ENCODE results near the gene HDAC9. TPM values are rescaled to one million over a fixed set of nuclear protein-coding genes. Genes with fewer than 3 reads are reported as not detected.

Gene HDAC9
- total RNA-seq, 4 donors from 2014 or later = 54.8 to 96.2 (median 87.2) TPM

DNA sequence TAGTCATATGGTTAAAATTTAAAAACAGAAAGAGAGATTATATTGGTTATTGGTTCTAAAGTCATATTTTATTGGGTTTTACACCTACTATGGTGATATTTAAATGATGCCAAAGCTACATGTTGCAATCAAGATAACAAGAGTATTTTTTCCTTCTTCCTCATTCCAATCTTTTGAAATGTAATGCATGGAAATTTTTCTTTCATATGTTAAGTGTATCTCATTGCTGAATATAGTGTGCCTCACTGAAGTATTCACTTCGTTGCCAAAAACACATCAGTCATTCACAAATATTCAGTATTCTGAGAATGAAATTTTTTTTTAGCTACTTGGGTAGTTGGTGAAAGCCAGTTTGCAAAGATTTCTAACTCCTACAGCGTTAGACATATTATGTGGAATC is 19.5 kb downstream of the HDAC9 start:
- no peak for TF ChIP-seq POLR2A (IDR thresholded peaks at IDR 0.05)
- TF ChIP-seq, protein P1, sequence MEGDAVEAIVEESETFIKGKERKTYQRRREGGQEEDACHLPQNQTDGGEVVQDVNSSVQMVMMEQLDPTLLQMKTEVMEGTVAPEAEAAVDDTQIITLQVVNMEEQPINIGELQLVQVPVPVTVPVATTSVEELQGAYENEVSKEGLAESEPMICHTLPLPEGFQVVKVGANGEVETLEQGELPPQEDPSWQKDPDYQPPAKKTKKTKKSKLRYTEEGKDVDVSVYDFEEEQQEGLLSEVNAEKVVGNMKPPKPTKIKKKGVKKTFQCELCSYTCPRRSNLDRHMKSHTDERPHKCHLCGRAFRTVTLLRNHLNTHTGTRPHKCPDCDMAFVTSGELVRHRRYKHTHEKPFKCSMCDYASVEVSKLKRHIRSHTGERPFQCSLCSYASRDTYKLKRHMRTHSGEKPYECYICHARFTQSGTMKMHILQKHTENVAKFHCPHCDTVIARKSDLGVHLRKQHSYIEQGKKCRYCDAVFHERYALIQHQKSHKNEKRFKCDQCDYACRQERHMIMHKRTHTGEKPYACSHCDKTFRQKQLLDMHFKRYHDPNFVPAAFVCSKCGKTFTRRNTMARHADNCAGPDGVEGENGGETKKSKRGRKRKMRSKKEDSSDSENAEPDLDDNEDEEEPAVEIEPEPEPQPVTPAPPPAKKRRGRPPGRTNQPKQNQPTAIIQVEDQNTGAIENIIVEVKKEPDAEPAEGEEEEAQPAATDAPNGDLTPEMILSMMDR (IDR thresholded peaks at IDR 0.05) = no peak
- no peaks in the 10 kb centered on the region for H3K27me3 ChIP-seq
- no peaks in the 10 kb centered on the region for H3K36me3 ChIP-seq
- no peak for DNase-seq
- H3K27ac ChIP-seq = peak overlapping the region in 1 of 2 donors; percentile 60
- H3K4me3 ChIP-seq = no peak overlapping the region
- no peaks in the 10 kb centered on the region for H3K9me3 ChIP-seq
- peaks cover 0 to 3% of the 10 kb centered on the region in 2 donors for H3K4me1 ChIP-seq
- intact Hi-C loops (cut with DNase I; ENCODE audit: low total_unique reads) = no loop called here

DNA sequence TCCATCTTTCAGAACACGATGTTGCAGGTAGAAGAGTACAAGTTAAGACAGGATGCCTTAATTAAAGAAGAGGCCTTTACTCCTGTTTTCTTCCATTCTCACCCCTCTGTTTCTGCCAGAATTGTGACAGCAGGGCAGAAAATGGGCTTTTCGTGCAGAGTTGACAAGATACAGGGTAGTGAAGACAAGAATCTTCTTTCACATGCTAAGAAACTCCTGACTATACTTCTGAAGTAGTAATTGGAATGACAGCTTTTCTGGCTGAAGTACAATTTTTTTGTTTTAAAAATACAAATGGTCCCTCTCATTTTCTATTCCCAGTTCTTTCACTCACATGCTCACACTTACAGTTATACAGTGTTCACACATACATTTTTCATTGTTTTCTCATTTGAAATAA is 22.1 kb downstream of the HDAC9 start:
- TF ChIP-seq, protein P1 (IDR thresholded peaks at IDR 0.05) = no peak
- TF ChIP-seq POLR2A (IDR thresholded peaks at IDR 0.05) = no peak
- H3K27ac ChIP-seq = peak overlapping the region in 1 of 2 donors; percentile 12
- intact Hi-C loops (cut with DNase I; ENCODE audit: low total_unique reads) = no loop called here

DNA sequence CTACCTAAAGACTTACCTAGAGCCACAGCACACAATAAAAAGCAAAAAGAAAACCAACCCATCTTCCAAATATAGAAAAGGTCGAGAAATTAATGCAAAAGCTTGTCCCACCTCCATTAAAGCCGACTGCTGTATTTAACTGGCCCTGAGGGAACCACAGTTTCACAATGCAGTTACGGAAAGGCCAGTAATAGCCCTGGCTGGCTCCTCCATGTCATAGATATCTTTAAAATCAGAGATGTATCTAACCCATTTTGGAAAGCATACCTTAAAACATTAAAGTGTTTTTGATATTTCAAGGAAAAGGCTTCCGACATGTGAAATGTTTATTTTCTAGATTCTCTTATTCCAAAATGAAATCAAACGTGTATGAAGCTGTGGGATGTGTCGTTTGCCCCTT is 23.0 kb downstream of the HDAC9 start:
- Histone ChIP-seq H3K27me3 (no peaks in the 10 kb centered on the region), H3K36me3 (no peaks in the 10 kb centered on the region), H3K9me3 (no peaks in the 10 kb centered on the region), H3K4me1 (peaks cover 0 to 3% of the 10 kb centered on the region in 2 donors), H3K4me3 (no peak overlapping the region), H3K27ac (no peak overlapping the region)
- TF ChIP-seq, protein P1 (IDR thresholded peaks at IDR 0.05) = no peak
- no peak for TF ChIP-seq POLR2A (IDR thresholded peaks at IDR 0.05)
- intact Hi-C loops (cut with DNase I; ENCODE audit: low total_unique reads) = no loop called here
- no peak for DNase-seq

More for the DNA sequence above, 22.1 kb downstream of the HDAC9 start:
- H3K27me3 ChIP-seq = no peaks in the 10 kb centered on the region
- H3K36me3 ChIP-seq = no peaks in the 10 kb centered on the region
- no peak for DNase-seq
- H3K4me3 ChIP-seq = no peak overlapping the region
- H3K4me1 ChIP-seq = peaks cover 0 to 3% of the 10 kb centered on the region in 2 donors
- no peaks in the 10 kb centered on the region for H3K9me3 ChIP-seq

DNA sequence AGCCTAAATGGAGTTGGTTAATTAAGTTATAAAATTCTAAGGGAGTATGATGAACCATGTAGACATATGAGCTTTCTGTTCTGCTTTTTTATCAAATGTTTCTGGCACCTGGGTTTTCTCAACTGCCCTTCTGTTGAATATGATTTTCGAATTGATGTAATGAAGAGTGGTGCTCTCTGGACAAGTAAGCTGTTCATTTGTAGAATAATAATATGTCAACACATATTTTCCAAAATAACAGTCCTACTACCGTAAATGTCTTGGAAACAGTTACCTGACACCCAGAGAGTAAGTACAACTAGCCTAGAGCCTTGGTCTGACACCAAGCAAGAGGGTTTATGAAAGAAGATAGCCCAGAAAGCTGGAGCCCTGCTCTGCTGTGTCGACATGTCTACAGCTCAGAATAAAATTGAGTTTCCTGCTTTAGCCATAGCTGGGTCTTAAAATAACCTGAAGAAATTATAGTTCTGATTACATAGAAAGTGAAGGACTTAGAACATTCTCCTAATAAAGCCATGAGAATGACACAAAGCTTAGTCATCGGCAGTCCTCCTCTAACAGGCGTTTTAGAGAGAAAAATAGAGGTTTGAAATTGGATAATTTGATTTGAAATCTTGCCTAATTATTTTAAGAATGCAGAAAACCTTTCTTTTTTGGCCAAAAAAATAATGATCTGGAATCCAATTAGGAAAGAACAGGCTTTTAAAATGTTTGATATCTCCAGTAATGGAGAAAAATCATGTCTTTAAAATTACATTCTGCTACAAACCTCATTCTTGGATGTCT is 25.1 kb downstream of the HDAC9 start:
- Histone ChIP-seq H3K36me3 (no peaks in the 10 kb centered on the region), H3K27me3 (no peaks in the 10 kb centered on the region), H3K4me1 (peaks cover 0 to 3% of the 10 kb centered on the region in 2 donors), H3K4me3 (no peak overlapping the region), H3K9me3 (no peaks in the 10 kb centered on the region), H3K27ac (peak overlapping the region; percentile 64 to 77)
- no peak for TF ChIP-seq POLR2A (IDR thresholded peaks at IDR 0.05)
- TF ChIP-seq, protein P1 (IDR thresholded peaks at IDR 0.05) = no peak
- no peak for DNase-seq
- intact Hi-C loops (cut with DNase I; ENCODE audit: low total_unique reads) = no loop called here

DNA sequence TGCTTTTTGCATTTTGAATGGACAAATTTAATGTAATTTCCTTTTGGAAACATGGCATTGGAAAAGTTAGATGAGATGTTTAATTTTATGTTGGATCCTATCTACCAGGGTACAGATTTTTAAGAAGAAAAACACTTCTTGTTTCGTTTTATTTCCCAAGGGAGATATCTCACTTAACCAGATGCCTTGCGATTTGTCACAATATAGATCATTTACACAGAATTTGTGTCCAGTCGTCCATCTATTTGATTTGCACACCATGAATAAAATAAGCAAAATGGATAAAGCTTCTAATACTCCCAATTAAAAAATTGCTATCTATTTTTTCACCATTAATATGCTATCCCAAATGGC is 25.7 kb downstream of the HDAC9 start:
- DNase-seq = no peak
- Histone ChIP-seq H3K27me3 (no peaks in the 10 kb centered on the region), H3K27ac (peak overlapping the region; percentile 64 to 77), H3K9me3 (no peaks in the 10 kb centered on the region), H3K4me3 (no peak overlapping the region), H3K4me1 (peaks cover 0 to 3% of the 10 kb centered on the region in 2 donors), H3K36me3 (no peaks in the 10 kb centered on the region)
- intact Hi-C loops (cut with DNase I; ENCODE audit: low total_unique reads) = no loop called here
- TF ChIP-seq, protein P1 (IDR thresholded peaks at IDR 0.05) = no peak
- no peak for TF ChIP-seq POLR2A (IDR thresholded peaks at IDR 0.05)
